PC-9 (cell line): ENCODE results near the gene FHL1. TPM values are rescaled to one million over a fixed set of nuclear protein-coding genes. Genes with fewer than 3 reads are reported as not detected.
A peak's percentile ranks its signal among the peaks of the same experiment; 100 is the strongest.

ENCODE experiments used
- BruUV-seq: library from RNA; stranded (reverse); fragments of 400-500 nt; replicated peaks from 2 replicates; lab custom pipeline; 2021; lab: Mats Ljungman, UMichigan
- CTCF ChIA-PET: fragments of 300-600 bp; sonication (Branson Sonifier 250); formaldehyde crosslinking; loops from one replicate; lab custom pipeline; 2022; ENCODE audit warnings: antibody characterized with exemption; lab: Charles Lee
- POLR2A ChIA-PET: fragments of 300-600 bp; sonication (Branson Sonifier 250); formaldehyde crosslinking; loops from one replicate; lab custom pipeline; 2022; ENCODE audit warnings: antibody characterized with exemption; ENCODE audit not compliant: unreplicated experiment; lab: Charles Lee
- DNase-seq, 2 experiments: peaks; one replicate each; pipeline versions ENCODE4 v3.0.0 to v3.0.0-alpha.2; 2015 to 2022; ENCODE audit warnings: mixed read lengths in 1 of 2
- H2AFZ ChIP-seq: fragments of 200-600 bp; sonication (generic); 2 replicates; pipeline ENCODE4 v1.8.1; 2017; ENCODE audit warnings: antibody characterized with exemption
- H3F3A ChIP-seq: fragments of 200-600 bp; sonication (generic); 2 replicates; pipeline ENCODE4 v1.8.1; 2017; ENCODE audit warnings: antibody characterized with exemption, mild to moderate bottlenecking, low read depth; ENCODE audit not compliant: insufficient read depth
- H3K27ac ChIP-seq: fragments of 200-600 bp; sonication (generic); 2 replicates; pipeline ENCODE4 v1.6.1; 2016; ENCODE audit warnings: mixed run types
- H3K27me3 ChIP-seq: fragments of 200-600 bp; sonication (generic); 2 replicates; pipeline ENCODE4 v1.6.1; 2016; ENCODE audit warnings: low read depth, mixed run types; ENCODE audit not compliant: insufficient read depth
- H3K36me3 ChIP-seq: fragments of 200-600 bp; sonication (generic); 2 replicates; pipeline ENCODE4 v1.6.1; 2016; ENCODE audit warnings: low read depth, mixed run types
- H3K4me1 ChIP-seq: fragments of 200-600 bp; sonication (generic); replicated peaks from 2 replicates; pipeline ENCODE4 v1.6.1; 2016; ENCODE audit warnings: mixed run types; ENCODE audit not compliant: insufficient read depth
- H3K4me2 ChIP-seq: fragments of 200-600 bp; sonication (generic); 2 replicates; pipeline ENCODE4 v1.6.1; 2017; ENCODE audit warnings: mixed run types
- H3K4me3 ChIP-seq: fragments of 200-600 bp; sonication (generic); 2 replicates; pipeline ENCODE4 v1.6.1; 2016; ENCODE audit warnings: mixed run types
- H3K79me2 ChIP-seq: fragments of 200-600 bp; sonication (generic); 2 replicates; pipeline ENCODE4 v1.6.1; 2017; ENCODE audit warnings: low read depth, mixed run types
- H3K9me2 ChIP-seq: fragments of 200-600 bp; sonication (generic); 2 replicates; pipeline ENCODE4 v1.8.1; 2017; ENCODE audit warnings: mild to moderate bottlenecking; ENCODE audit not compliant: insufficient read depth
- H3K9me3 ChIP-seq: fragments of 200-600 bp; sonication (generic); 2 replicates; pipeline ENCODE4 v1.8.1; 2016; ENCODE audit warnings: low read depth; ENCODE audit not compliant: insufficient read depth
- H4K20me1 ChIP-seq: fragments of 200-600 bp; sonication (generic); 2 replicates; pipeline ENCODE4 v1.8.1; 2017; ENCODE audit not compliant: insufficient read depth
- CTCF ChIP-seq: fragments of 200-600 bp; sonication (generic); conservative IDR thresholded peaks from 2 replicates; pipeline ENCODE4 v1.6.1; 2017; ENCODE audit warnings: mixed run types, antibody characterized with exemption, mild to moderate bottlenecking, moderate library complexity
- EZH2 ChIP-seq: fragments of 200-600 bp; sonication (generic); IDR thresholded peaks from 2 replicates; pipeline ENCODE4 v1.8.0; 2017; ENCODE audit warnings: antibody characterized with exemption, low read depth
- intact Hi-C: fragments of 100-400 bp; cut with micrococcal nuclease; formaldehyde crosslinking; loops from one replicate; pipeline ENCODE4 v1.10.0; 2022; ENCODE audit not compliant: unreplicated experiment
- total RNA-seq: library from RNA; stranded (reverse); gene quantifications from 2 replicates; pipeline ENCODE4 v1.2.3, GENCODE V29; 2021

Gene FHL1
- total RNA-seq, 1 experiment from 2014 or later, result 0.65 TPM

DNA sequence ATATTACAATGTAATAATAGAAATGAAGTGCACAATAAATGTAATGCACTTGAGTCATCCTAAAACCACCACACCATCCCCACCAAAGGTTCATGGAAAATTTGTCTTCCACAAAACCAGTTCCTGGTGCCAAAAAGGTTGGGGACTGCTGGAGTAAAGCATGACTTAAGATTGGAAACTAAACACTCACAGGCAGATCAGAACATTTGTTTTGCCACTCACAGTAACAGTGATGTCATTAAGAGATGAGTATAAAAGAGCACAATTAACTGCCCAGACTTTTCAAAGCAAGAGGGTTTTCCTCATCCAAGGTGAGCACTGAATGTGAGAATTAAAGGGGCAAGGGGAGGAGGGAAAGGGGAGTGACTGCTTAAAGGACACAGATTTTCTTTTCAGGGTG lies 68.2 kb downstream of the FHL1 start:
- no peaks in the 10 kb centered on the region for H3K27me3 ChIP-seq
- no TSS peak for BruUV-seq
- H3K4me1 ChIP-seq, result peaks cover 32% of the 10 kb centered on the region
- H3K9me2 ChIP-seq, result no peaks in the 10 kb centered on the region
- intact Hi-C loops, result no loop called here
- H2AFZ ChIP-seq, result no peak overlapping the region
- CTCF ChIA-PET, result no interaction called here
- 0 out of 2 replicates have a peak, but pooled peaks cover 6% of the 10 kb centered on the region for H3K9me3 ChIP-seq
- POLR2A ChIA-PET, result no interaction called here
- H3K27ac ChIP-seq, result no peak overlapping the region
- peaks cover 19% of the 10 kb centered on the region for H3K36me3 ChIP-seq
- TF ChIP-seq EZH2 (no peak), CTCF (no peak)
- H3K4me2 ChIP-seq, result no peak overlapping the region
- no peaks in the 10 kb centered on the region for H3K79me2 ChIP-seq
- H4K20me1 ChIP-seq, result no peaks in the 10 kb centered on the region
- DNase-seq, result no peak
- peaks cover 15% of the 10 kb centered on the region for H3F3A ChIP-seq
- H3K4me3 ChIP-seq, result no peak overlapping the region

- POLR2A ChIA-PET, result no interaction called here
- CTCF ChIA-PET, result no interaction called here
- no peak overlapping the region for H3K4me2 ChIP-seq
- no peaks in the 10 kb centered on the region for H3K9me2 ChIP-seq
- no peak overlapping the region for H3K4me3 ChIP-seq
- TF ChIP-seq EZH2 (no peak), CTCF (no peak)
- H3K27me3 ChIP-seq, result no peaks in the 10 kb centered on the region
- no peak overlapping the region for H2AFZ ChIP-seq
- DNase-seq, result peak in 1 of 2 experiments; percentile 80
- H3K79me2 ChIP-seq, result no peaks in the 10 kb centered on the region
- H3K36me3 ChIP-seq, result peaks cover 55% of the 10 kb centered on the region
- BruUV-seq, result no TSS peak
- no peaks in the 10 kb centered on the region for H4K20me1 ChIP-seq
- intact Hi-C loops, result no loop called here
- peaks cover 28% of the 10 kb centered on the region for H3K4me1 ChIP-seq
- peaks cover 20% of the 10 kb centered on the region for H3F3A ChIP-seq
- 0 out of 2 replicates have a peak, but pooled peaks cover 11% of the 10 kb centered on the region for H3K9me3 ChIP-seq
- no peak overlapping the region; the same call in 1 of the 2 replicates for H3K27ac ChIP-seq
These were observed 72.6 kb downstream of the FHL1 start for GRCh38 chrX:136219893-136220292.

- Histone ChIP-seq H3K27ac (peak overlapping the region; percentile 52), H3K9me3 (0 out of 2 replicates have a peak, but pooled peaks cover 11% of the 10 kb centered on the region), H3K9me2 (no peaks in the 10 kb centered on the region), H3K27me3 (no peaks in the 10 kb centered on the region), H2AFZ (no peak overlapping the region), H4K20me1 (no peaks in the 10 kb centered on the region), H3K36me3 (peaks cover 58% of the 10 kb centered on the region), H3F3A (peaks cover 13% of the 10 kb centered on the region), H3K79me2 (no peaks in the 10 kb centered on the region), H3K4me2 (no peak overlapping the region), H3K4me1 (peaks cover 22% of the 10 kb centered on the region), H3K4me3 (no peak overlapping the region)
- ChIA-PET POLR2A (interaction anchor here (0.5 kb wide), 1 partner anchor 35 kb away, joined by 3 read pairs; no protein-coding TSS in a partner anchor), CTCF (no interaction called here)
- BruUV-seq, result no TSS peak
- TF ChIP-seq CTCF, result no peak
- no peak for TF ChIP-seq EZH2
- DNase-seq, result peak in 1 of 2 experiments; percentile 73
- intact Hi-C loops, result no loop called here
These were observed 73.2 kb downstream of the FHL1 start for GRCh38 chrX:136220540-136220939.
